RKO (cell line): Measurements from ENCODE around the gene NFIC.
"Not testable (repeated sequence)": the region's sequence is repeated elsewhere in the genome, so short reads cannot be mapped to it uniquely, and the experiment has no call there.

Experiments
- DNase-seq: peaks from one replicate; pipeline ENCODE4 v3.0.0-alpha.2; 2016; ENCODE audit warnings: low spot score

The NFIC gene

GRCh38 chr19:3336680-3337523, 29.5 kb upstream of the NFIC start:
- DNase-seq = no peak

- DNase-seq = no peak
Measured at GRCh38 chr19:3338541-3339181, 27.7 kb upstream of the NFIC start.

- DNase-seq = no peak
Measured at GRCh38 chr19:3340340-3340739, 26.0 kb upstream of the NFIC start.

GRCh38 chr19:3342246-3342645, 24.1 kb upstream of the NFIC start:
- no peak for DNase-seq

GRCh38 chr19:3342962-3343361, 23.4 kb upstream of the NFIC start:
- not testable (repeated sequence) for DNase-seq

GRCh38 chr19:3343619-3344502, 22.5 kb upstream of the NFIC start:
- DNase-seq = peak; percentile 48

- DNase-seq = no peak
Measured at GRCh38 chr19:3344608-3345598, 21.5 kb upstream of the NFIC start.

GRCh38 chr19:3345850-3346460, 20.4 kb upstream of the NFIC start:
- DNase-seq = no peak

GRCh38 chr19:3346677-3347353, 19.6 kb upstream of the NFIC start:
- no peak for DNase-seq

GRCh38 chr19:3348042-3348441, 18.3 kb upstream of the NFIC start:
- DNase-seq = no peak

GRCh38 chr19:3348469-3348868, 17.9 kb upstream of the NFIC start:
- DNase-seq = not testable (repeated sequence)

GRCh38 chr19:3350014-3350663, 16.2 kb upstream of the NFIC start:
- DNase-seq = no peak

GRCh38 chr19:3351702-3352447, 14.5 kb upstream of the NFIC start:
- no peak for DNase-seq

- no peak for DNase-seq
Measured at GRCh38 chr19:3353493-3353892, 12.9 kb upstream of the NFIC start.

GRCh38 chr19:3356805-3357204, 9.6 kb upstream of the NFIC start:
- no peak for DNase-seq

GRCh38 chr19:3357271-3357991, 9.0 kb upstream of the NFIC start:
- no peak for DNase-seq

- DNase-seq = no peak
Measured at GRCh38 chr19:3357992-3358688, 8.2 kb upstream of the NFIC start.

GRCh38 chr19:3358689-3359014, 7.7 kb upstream of the NFIC start:
- no peak for DNase-seq
